ENCODE data around the gene MEIS1. TPM values are rescaled to one million over a fixed set of nuclear protein-coding genes. Genes with fewer than 3 reads are reported as not detected.

The MEIS1 gene
- total RNA-seq, 1 experiment from 2014 or later = 0.66 TPM

- Histone ChIP-seq H4K91ac (ENCODE audit: insufficient read length, low read depth, low read length) (no peak overlapping the region), H2BK12ac (ENCODE audit: insufficient read length, low read depth, low read length) (no peak overlapping the region), H3K23me2 (ENCODE audit: insufficient read length, low read depth, low read length, poor library complexity, severe bottlenecking) (peaks cover 36% of the 10 kb centered on the region), H3T11ph (ENCODE audit: low read length) (no peak overlapping the region), H2BK20ac (ENCODE audit: low read depth, low read length, poor library complexity, severe bottlenecking) (no peak overlapping the region), H3K79me2 (ENCODE audit: insufficient read depth, low read length) (no peaks in the 10 kb centered on the region), H3K9me3 (ENCODE audit: control insufficient read depth, low read depth, low read length) (no peaks in the 10 kb centered on the region), H3K4me2 (ENCODE audit: insufficient read depth, insufficient read length, low read length) (peak overlapping the region; percentile 80), H3K9ac (ENCODE audit: extremely low read depth, insufficient read length, low read length) (no peak overlapping the region), H3K27ac (ENCODE audit: insufficient read length, low read depth, low read length) (no peak overlapping the region), H3K23ac (ENCODE audit: insufficient read length, low read depth, low read length) (no peak overlapping the region), H3K4ac (ENCODE audit: low read depth, low read length) (no peak overlapping the region), H3K14ac (ENCODE audit: insufficient read depth, low read length) (no peak overlapping the region), H3K4me1 (ENCODE audit: insufficient read depth, low read length) (no peaks in the 10 kb centered on the region), H3K56ac (ENCODE audit: insufficient read length, low read depth, low read length) (no peak overlapping the region), H2BK120ac (ENCODE audit: low read depth, low read length, poor library complexity, severe bottlenecking) (no peak overlapping the region), H2AFZ (ENCODE audit: low read length) (no peak overlapping the region), H3K18ac (ENCODE audit: insufficient read length, low read depth, low read length) (no peak overlapping the region), H2BK15ac (ENCODE audit: low read depth, low read length) (no peak overlapping the region), H4K8ac (replicated peaks; ENCODE audit: insufficient read length, low read depth, low read length) (no peak overlapping the region), H4K5ac (ENCODE audit: insufficient read length, low read depth, low read length) (no peak overlapping the region), H3K79me1 (ENCODE audit: insufficient read depth, low read depth, low read length, poor library complexity, severe bottlenecking) (no peaks in the 10 kb centered on the region), H4K20me1 (ENCODE audit: control insufficient read depth, insufficient read depth, insufficient read length) (no peaks in the 10 kb centered on the region), H2BK5ac (ENCODE audit: insufficient read length, low read length) (no peak overlapping the region), H2AK5ac (ENCODE audit: insufficient read length, low read length) (no peak overlapping the region), H3K27me3 (ENCODE audit: insufficient read depth, low read length) (peaks cover 82% of the 10 kb centered on the region)
- DNase-seq = no peak
- TF ChIP-seq CTCF (conservative IDR thresholded peaks at IDR 0.05) = no peak
- Mint-ChIP-seq H3K4me1 (peaks cover 43 to 71% of the 10 kb centered on the region in 2 experiments), H3K27ac (no peak overlapping the region), H3K27me3 (ENCODE audit: low read depth) (peaks cover 99% of the 10 kb centered on the region), H3K36me3 (ENCODE audit: insufficient read depth in 1 of 3, low read depth in 3 of 3) (no peaks in the 10 kb centered on the region; a peak in 1 of 7 replicates), H3K4me3 (peak overlapping the region; percentile 73 to 81), H3K9me3 (peaks cover 0 to 2% of the 10 kb centered on the region in 2 experiments; a peak in 2 of 5 replicates)
- WGBS (ENCODE audit: extremely low coverage, insufficient read length, low lambda C conversion rate) = no CpG with 5 or more reads among the region's 15 CpGs
These were observed 587 bp downstream of the MEIS1 start for GRCh38 chr2:66435549-66435875.

Measured in H9 (cell line).